Upper lobe of left lung (tissue), 6 donors: ENCODE data around the gene RANGRF. TPM values are rescaled to one million over a fixed set of nuclear protein-coding genes. Genes with fewer than 3 reads are reported as not detected.

ENCODE experiments used
- ATAC-seq, 2 donors: fragments of 200-7000 bp; cut with Tn5 transposase; one replicate each; pipeline ENCODE4 v1.9.1; 2022; ENCODE audit warnings: mild to moderate bottlenecking in 2 of 2, moderate library complexity in 2 of 2; ENCODE audit not compliant: low FRiP score in 2 of 2
- DNase-seq, 2 donors: peaks; one replicate each; pipeline ENCODE4 v3.0.0-alpha.2; 2019 to 2020
- H3K27ac ChIP-seq, 4 donors: fragments of 200-600 bp; sonication (generic); one replicate each; pipeline ENCODE4 v1.5.1; 2016 to 2019
- H3K27me3 ChIP-seq, 4 donors: fragments of 200-600 bp; sonication (generic); one replicate each; pipeline ENCODE4 v1.5.1; 2017 to 2019
- H3K36me3 ChIP-seq, 4 donors: fragments of 200-600 bp; sonication (generic); one replicate each; pipeline ENCODE4 v1.5.1; 2016 to 2019
- H3K4me1 ChIP-seq, 4 donors: fragments of 200-600 bp; sonication (generic); one replicate each; pipeline ENCODE4 v1.5.1; 2018 to 2019
- H3K4me3 ChIP-seq, 4 donors: fragments of 200-600 bp; sonication (generic); one replicate each; pipeline ENCODE4 v1.5.1; 2017 to 2019; ENCODE audit warnings: mild to moderate bottlenecking in 2 of 4, moderate library complexity in 1 of 4
- H3K9me3 ChIP-seq, 4 donors: fragments of 200-600 bp; sonication (generic); one replicate each; pipeline ENCODE4 v1.5.1; 2018 to 2019
- CTCF ChIP-seq, 6 experiments: fragments of 450-650 bp in 4 of 6; fragments of 200-600 bp in 2 of 6; sonication (generic) in 2 of 6; IDR thresholded peaks; one replicate each; pipeline ENCODE4 v1.5.1; 2016 to 2019; ENCODE audit warnings: antibody characterized with exemption in 6 of 6
- EP300 ChIP-seq, 4 donors: sonication (generic); formaldehyde crosslinking; IDR thresholded peaks; one replicate each; pipeline ENCODE4 v1.5.1; 2017; ENCODE audit warnings: antibody characterized with exemption in 4 of 4, control low read depth in 2 of 4
- POLR2A ChIP-seq, 4 donors: fragments of 450-650 bp; IDR thresholded peaks; one replicate each; pipeline ENCODE4 v1.5.1; 2016 to 2017; ENCODE audit warnings: antibody characterized with exemption in 4 of 4, mild to moderate bottlenecking in 2 of 4
- POLR2AphosphoS5 ChIP-seq, 2 donors: sonication (generic); formaldehyde crosslinking; IDR thresholded peaks; one replicate each; pipeline ENCODE4 v1.5.1; 2017; ENCODE audit warnings: antibody characterized with exemption in 2 of 2
- WGBS, 2 donors: methylation state at CpG; one replicate each; pipeline ENCODE4 v1.1.5; 2017 to 2018; 5-methylcytosine and 5-hydroxymethylcytosine counted together
- total RNA-seq, 6 donors: library from RNA; depleted of rRNA in 4 of 6; stranded (reverse); fragments of >200 nt in 4 of 6; gene quantifications; one replicate each; pipeline versions ENCODE4 v1.1.0 to v1.2.1, GENCODE V29; 2016 to 2021
- donor health status: DM: no; HTN: no; CAD: no; lungs with moderate emphysema.
- donor health status: DM: no; HTN: yes; CAD: no; lungs with severe emphysema.

RANGRF gene
- total RNA-seq, 6 donors from 2014 or later: 19.9 to 32.4 (median 26.6) TPM

GRCh38 chr17:8315764-8316217 is 27.3 kb downstream of the RANGRF start:
- H3K4me1 ChIP-seq: peaks cover 6 to 19% (median 12%) of the 10 kb centered on the region in 4 donors
- H3K9me3 ChIP-seq: no peaks in the 10 kb centered on the region
- no peak overlapping the region for H3K4me3 ChIP-seq
- ATAC-seq: no peak
- peaks cover 0 to 39% (median 3%) of the 10 kb centered on the region in 4 donors for H3K36me3 ChIP-seq
- WGBS, 2 donors: 37 to 62% methylated on average over 18 to 23 of the region's 26 CpGs
- DNase-seq: no peak
- TF ChIP-seq POLR2AphosphoS5 (IDR thresholded peaks at IDR 0.05) (no peak), CTCF (IDR thresholded peaks at IDR 0.05) (no peak), POLR2A (IDR thresholded peaks at IDR 0.05) (no peak), EP300 (IDR thresholded peaks at IDR 0.05) (no peak)
- H3K27me3 ChIP-seq: no peaks in the 10 kb centered on the region
- H3K27ac ChIP-seq: no peak overlapping the region

- peaks cover 6 to 19% (median 12%) of the 10 kb centered on the region in 4 donors for H3K4me1 ChIP-seq
- H3K36me3 ChIP-seq: peaks cover 0 to 44% (median 3%) of the 10 kb centered on the region in 4 donors
- no peaks in the 10 kb centered on the region for H3K27me3 ChIP-seq
- H3K9me3 ChIP-seq: no peaks in the 10 kb centered on the region
- TF ChIP-seq POLR2A (IDR thresholded peaks at IDR 0.05): no peak
- no peak for TF ChIP-seq CTCF (IDR thresholded peaks at IDR 0.05)
- TF ChIP-seq EP300 (IDR thresholded peaks at IDR 0.05): no peak
- no peak for TF ChIP-seq POLR2AphosphoS5 (IDR thresholded peaks at IDR 0.05)
- DNase-seq (no peak), ATAC-seq (no peak)
- 85% methylated on average over 21 to 22 of the region's 24 CpGs for WGBS, 2 donors
- no peak overlapping the region for H3K27ac ChIP-seq
- H3K4me3 ChIP-seq: no peak overlapping the region
These were observed 29.8 kb downstream of the RANGRF start for GRCh38 chr17:8318010-8318935.

GRCh38 chr17:8320262-8320661 is 31.8 kb downstream of the RANGRF start:
- no peak overlapping the region for H3K4me3 ChIP-seq
- TF ChIP-seq EP300 (IDR thresholded peaks at IDR 0.05): no peak
- no peak for TF ChIP-seq POLR2AphosphoS5 (IDR thresholded peaks at IDR 0.05)
- TF ChIP-seq CTCF (IDR thresholded peaks at IDR 0.05): no peak
- TF ChIP-seq POLR2A (IDR thresholded peaks at IDR 0.05): no peak
- H3K27ac ChIP-seq: no peak overlapping the region
- no peaks in the 10 kb centered on the region for H3K27me3 ChIP-seq
- DNase-seq (no peak), ATAC-seq (no peak)
- H3K36me3 ChIP-seq: peaks cover 0 to 39% (median 3%) of the 10 kb centered on the region in 4 donors
- peaks cover under 1 to 19% (median 11%) of the 10 kb centered on the region in 4 donors for H3K4me1 ChIP-seq
- 87 to 88% methylated on average over 3 to 4 of the region's 4 CpGs for WGBS, 2 donors
- no peaks in the 10 kb centered on the region for H3K9me3 ChIP-seq

GRCh38 chr17:8320990-8321389 is 32.5 kb downstream of the RANGRF start:
- no peak for DNase-seq
- peaks cover 0 to 15% (median 6%) of the 10 kb centered on the region in 4 donors for H3K4me1 ChIP-seq
- H3K27me3 ChIP-seq: no peaks in the 10 kb centered on the region
- no peaks in the 10 kb centered on the region for H3K9me3 ChIP-seq
- TF ChIP-seq POLR2A (IDR thresholded peaks at IDR 0.05) (no peak), CTCF (IDR thresholded peaks at IDR 0.05) (no peak), POLR2AphosphoS5 (IDR thresholded peaks at IDR 0.05) (no peak), EP300 (IDR thresholded peaks at IDR 0.05) (no peak)
- H3K36me3 ChIP-seq: peaks cover 0 to 32% (median 3%) of the 10 kb centered on the region in 4 donors
- 76 to 82% methylated on average over 5 to 6 of the region's 6 CpGs for WGBS, 2 donors
- no peak for ATAC-seq
- H3K27ac ChIP-seq: no peak overlapping the region
- H3K4me3 ChIP-seq: no peak overlapping the region
